ENCODE results near the gene KIF4A. TPM values are rescaled to one million over a fixed set of nuclear protein-coding genes. Genes with fewer than 3 reads are reported as not detected.

The KIF4A gene
- total and polyA plus RNA-seq, 5 donors from 2014 or later: 0.34 to 1.2 (median 0.47) TPM

DNA sequence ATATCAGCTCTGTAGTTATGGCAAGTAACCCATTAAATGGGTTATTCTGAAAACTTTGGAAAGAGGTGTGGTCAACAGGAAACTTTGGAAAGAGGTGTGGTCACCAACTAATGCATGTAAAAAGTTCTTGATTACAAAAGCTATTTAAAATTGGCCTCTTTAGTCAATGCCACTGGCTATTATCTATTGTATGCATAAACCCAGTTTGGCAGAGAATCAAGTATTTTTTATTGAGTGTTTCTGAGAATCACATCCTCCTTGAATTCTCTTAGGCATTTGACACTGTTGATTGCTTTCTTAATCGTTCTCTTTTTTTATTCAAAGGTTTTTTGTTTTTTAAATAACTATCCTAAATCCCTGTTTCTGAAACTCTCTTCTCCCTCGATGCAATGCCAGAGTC is 37.4 kb upstream of the KIF4A start:
- Mint-ChIP-seq H3K4me3 (no peak overlapping the region), H3K36me3 (no peaks in the 10 kb centered on the region), H3K27ac (no peak overlapping the region), H3K9me3 (peaks cover 0 to 4% (median 0%) of the 10 kb centered on the region in 7 donors), H3K4me1 (no peaks in the 10 kb centered on the region), H3K27me3 (no peaks in the 10 kb centered on the region)
- Histone ChIP-seq H3K27me3 (ENCODE audit: control insufficient read depth, insufficient read depth, low read length) (no peaks in the 10 kb centered on the region), H3K4me3 (ENCODE audit: low read depth, low read length) (no peak overlapping the region), H3K27ac (ENCODE audit: insufficient read depth, low read length, poor library complexity, severe bottlenecking) (no peak overlapping the region), H3K36me3 (ENCODE audit: control insufficient read depth, insufficient read depth, low read length) (no peaks in the 10 kb centered on the region), H3K4me1 (ENCODE audit: control insufficient read depth, insufficient read depth, low read length, poor library complexity, severe bottlenecking) (no peaks in the 10 kb centered on the region), H3K9me3 (ENCODE audit: control insufficient read depth in 2 of 2, low read length in 2 of 2) (no peaks in the 10 kb centered on the region)
- ATAC-seq (ENCODE audit: low read depth in 2 of 2) (no peak), DNase-seq (no peak)

DNA sequence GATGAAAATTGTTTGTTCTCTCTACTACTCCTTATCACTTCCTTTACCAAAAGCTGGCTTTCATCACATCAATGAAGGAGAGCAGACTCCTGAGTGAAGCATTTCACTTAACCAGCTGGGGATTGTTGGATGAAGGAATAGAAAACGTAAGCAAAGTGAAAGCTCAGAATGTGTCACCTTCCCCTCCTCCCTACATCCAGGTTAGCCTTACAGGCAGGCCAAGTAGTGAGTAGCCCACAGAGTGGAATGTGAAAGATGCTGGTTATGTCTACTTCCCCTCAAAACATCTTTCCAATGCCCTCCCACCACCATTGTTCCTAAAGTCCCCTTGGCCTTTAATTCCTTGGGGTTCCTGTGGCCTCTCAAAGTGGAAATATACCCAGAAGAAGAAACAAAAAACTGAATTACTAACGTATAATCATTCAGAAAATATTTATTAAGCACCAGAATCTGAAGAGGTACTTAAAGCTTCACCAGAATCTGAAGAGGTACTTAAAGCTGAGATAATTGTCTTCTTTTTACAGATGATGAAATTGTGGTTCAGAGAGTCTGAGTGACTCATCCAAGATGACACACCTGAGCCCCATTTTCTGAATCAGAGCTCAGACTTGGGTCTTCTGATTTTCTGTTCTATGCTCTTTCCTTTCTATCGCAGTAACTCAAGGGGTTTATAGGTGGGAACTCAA is 36.4 kb upstream of the KIF4A start:
- Mint-ChIP-seq H3K27me3 (no peaks in the 10 kb centered on the region), H3K36me3 (no peaks in the 10 kb centered on the region), H3K4me1 (no peaks in the 10 kb centered on the region), H3K27ac (no peak overlapping the region), H3K9me3 (peaks cover 0 to 2% (median 0%) of the 10 kb centered on the region in 7 donors), H3K4me3 (no peak overlapping the region)
- Histone ChIP-seq H3K27ac (ENCODE audit: insufficient read depth, low read length, poor library complexity, severe bottlenecking) (no peak overlapping the region), H3K27me3 (ENCODE audit: control insufficient read depth, insufficient read depth, low read length) (no peaks in the 10 kb centered on the region), H3K9me3 (ENCODE audit: control insufficient read depth in 2 of 2, low read length in 2 of 2) (no peaks in the 10 kb centered on the region), H3K36me3 (ENCODE audit: control insufficient read depth, insufficient read depth, low read length) (no peaks in the 10 kb centered on the region), H3K4me1 (ENCODE audit: control insufficient read depth, insufficient read depth, low read length, poor library complexity, severe bottlenecking) (no peaks in the 10 kb centered on the region), H3K4me3 (ENCODE audit: low read depth, low read length) (no peak overlapping the region)
- DNase-seq (no peak), ATAC-seq (ENCODE audit: low read depth in 2 of 2) (no peak)

DNA sequence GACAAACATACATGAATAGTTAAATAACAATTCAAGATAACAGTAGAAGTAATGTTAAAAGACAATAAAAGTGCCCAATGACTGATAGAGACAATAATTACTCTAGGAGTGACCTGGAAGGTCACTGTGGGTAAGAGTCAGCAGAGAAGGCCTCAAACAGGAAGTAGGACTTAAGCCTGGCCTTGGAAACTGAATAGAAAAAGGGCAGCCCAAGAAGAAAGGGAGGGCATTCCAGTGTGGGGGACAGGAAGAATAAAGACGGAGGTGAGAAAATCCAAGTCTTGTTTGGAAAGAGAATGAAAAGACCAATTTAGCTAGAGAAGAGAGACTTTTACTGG is 35.9 kb upstream of the KIF4A start:
- Histone ChIP-seq H3K36me3 (ENCODE audit: control insufficient read depth, insufficient read depth, low read length) (no peaks in the 10 kb centered on the region), H3K27ac (ENCODE audit: insufficient read depth, low read length, poor library complexity, severe bottlenecking) (no peak overlapping the region), H3K4me1 (ENCODE audit: control insufficient read depth, insufficient read depth, low read length, poor library complexity, severe bottlenecking) (no peaks in the 10 kb centered on the region), H3K9me3 (ENCODE audit: control insufficient read depth in 2 of 2, low read length in 2 of 2) (no peaks in the 10 kb centered on the region), H3K27me3 (ENCODE audit: control insufficient read depth, insufficient read depth, low read length) (no peaks in the 10 kb centered on the region), H3K4me3 (ENCODE audit: low read depth, low read length) (no peak overlapping the region)
- Mint-ChIP-seq H3K4me1 (no peaks in the 10 kb centered on the region), H3K36me3 (no peaks in the 10 kb centered on the region), H3K27me3 (no peaks in the 10 kb centered on the region), H3K4me3 (no peak overlapping the region), H3K27ac (no peak overlapping the region), H3K9me3 (peaks cover 0 to 2% (median 0%) of the 10 kb centered on the region in 7 donors)
- DNase-seq (no peak), ATAC-seq (ENCODE audit: low read depth in 2 of 2) (no peak)

DNA sequence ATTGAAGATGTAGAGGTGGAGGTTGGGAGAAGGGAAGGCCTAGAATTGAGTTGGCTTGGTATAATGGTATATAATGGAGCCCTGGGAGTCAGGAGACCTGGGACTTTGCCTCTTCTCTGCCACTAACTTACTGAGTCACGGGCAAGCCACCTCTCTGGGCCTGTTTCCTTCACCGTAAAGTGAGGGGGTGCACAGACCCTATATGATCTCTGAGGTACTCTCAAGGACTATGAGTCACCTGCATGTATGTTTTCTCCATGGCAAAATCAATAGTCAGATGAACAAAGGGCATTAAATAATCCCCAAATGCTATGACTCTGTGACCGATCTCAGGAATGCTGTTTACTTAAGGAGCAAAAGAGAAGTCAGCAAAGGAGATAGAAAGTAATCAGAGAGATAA is 35.0 kb upstream of the KIF4A start:
- Histone ChIP-seq H3K9me3 (ENCODE audit: control insufficient read depth in 2 of 2, low read length in 2 of 2) (no peaks in the 10 kb centered on the region), H3K27me3 (ENCODE audit: control insufficient read depth, insufficient read depth, low read length) (no peaks in the 10 kb centered on the region), H3K4me3 (ENCODE audit: low read depth, low read length) (no peak overlapping the region), H3K4me1 (ENCODE audit: control insufficient read depth, insufficient read depth, low read length, poor library complexity, severe bottlenecking) (no peaks in the 10 kb centered on the region), H3K36me3 (ENCODE audit: control insufficient read depth, insufficient read depth, low read length) (no peaks in the 10 kb centered on the region), H3K27ac (ENCODE audit: insufficient read depth, low read length, poor library complexity, severe bottlenecking) (no peak overlapping the region)
- DNase-seq (no peak), ATAC-seq (ENCODE audit: low read depth in 2 of 2) (no peak)
- H3K4me1 Mint-ChIP-seq: no peaks in the 10 kb centered on the region
- no peaks in the 10 kb centered on the region for H3K36me3 Mint-ChIP-seq
- no peak overlapping the region for H3K4me3 Mint-ChIP-seq
- H3K27me3 Mint-ChIP-seq: no peaks in the 10 kb centered on the region
- peaks cover 0 to 1% (median 0%) of the 10 kb centered on the region in 7 donors for H3K9me3 Mint-ChIP-seq
- H3K27ac Mint-ChIP-seq: no peak overlapping the region

DNA sequence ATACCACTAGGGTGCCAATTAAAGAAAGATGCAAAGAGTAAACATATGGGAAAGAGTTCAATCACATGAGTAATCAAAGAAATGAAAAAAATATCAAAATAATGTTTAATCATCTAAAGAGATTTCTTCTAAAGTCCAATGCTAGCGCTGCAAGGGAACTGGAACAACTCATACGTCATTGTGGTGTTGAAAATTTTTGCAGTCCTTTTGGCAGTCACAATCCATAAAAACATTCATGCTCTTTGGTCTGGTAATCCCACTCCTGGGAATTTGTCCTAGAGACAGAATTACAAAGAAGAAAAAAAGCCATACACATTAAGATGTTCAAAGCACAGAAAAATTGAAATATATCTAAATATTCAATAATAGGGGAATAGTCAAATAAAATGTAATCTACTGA is 34.5 kb upstream of the KIF4A start:
- no peaks in the 10 kb centered on the region for H3K27me3 Mint-ChIP-seq
- no peaks in the 10 kb centered on the region for H3K36me3 ChIP-seq (ENCODE audit: control insufficient read depth, insufficient read depth, low read length)
- H3K36me3 Mint-ChIP-seq: no peaks in the 10 kb centered on the region
- no peaks in the 10 kb centered on the region for H3K27me3 ChIP-seq (ENCODE audit: control insufficient read depth, insufficient read depth, low read length)
- H3K4me1 ChIP-seq (ENCODE audit: control insufficient read depth, insufficient read depth, low read length, poor library complexity, severe bottlenecking): no peaks in the 10 kb centered on the region
- no peak overlapping the region for H3K27ac Mint-ChIP-seq
- H3K4me1 Mint-ChIP-seq: no peaks in the 10 kb centered on the region
- peaks cover 0 to 1% (median 0%) of the 10 kb centered on the region in 7 donors for H3K9me3 Mint-ChIP-seq
- H3K27ac ChIP-seq (ENCODE audit: insufficient read depth, low read length, poor library complexity, severe bottlenecking): no peak overlapping the region
- H3K9me3 ChIP-seq (ENCODE audit: control insufficient read depth in 2 of 2, low read length in 2 of 2): no peaks in the 10 kb centered on the region
- no peak overlapping the region for H3K4me3 ChIP-seq (ENCODE audit: low read depth, low read length)
- no peak for ATAC-seq (ENCODE audit: low read depth in 2 of 2)
- no peak overlapping the region for H3K4me3 Mint-ChIP-seq
- no peak for DNase-seq

DNA sequence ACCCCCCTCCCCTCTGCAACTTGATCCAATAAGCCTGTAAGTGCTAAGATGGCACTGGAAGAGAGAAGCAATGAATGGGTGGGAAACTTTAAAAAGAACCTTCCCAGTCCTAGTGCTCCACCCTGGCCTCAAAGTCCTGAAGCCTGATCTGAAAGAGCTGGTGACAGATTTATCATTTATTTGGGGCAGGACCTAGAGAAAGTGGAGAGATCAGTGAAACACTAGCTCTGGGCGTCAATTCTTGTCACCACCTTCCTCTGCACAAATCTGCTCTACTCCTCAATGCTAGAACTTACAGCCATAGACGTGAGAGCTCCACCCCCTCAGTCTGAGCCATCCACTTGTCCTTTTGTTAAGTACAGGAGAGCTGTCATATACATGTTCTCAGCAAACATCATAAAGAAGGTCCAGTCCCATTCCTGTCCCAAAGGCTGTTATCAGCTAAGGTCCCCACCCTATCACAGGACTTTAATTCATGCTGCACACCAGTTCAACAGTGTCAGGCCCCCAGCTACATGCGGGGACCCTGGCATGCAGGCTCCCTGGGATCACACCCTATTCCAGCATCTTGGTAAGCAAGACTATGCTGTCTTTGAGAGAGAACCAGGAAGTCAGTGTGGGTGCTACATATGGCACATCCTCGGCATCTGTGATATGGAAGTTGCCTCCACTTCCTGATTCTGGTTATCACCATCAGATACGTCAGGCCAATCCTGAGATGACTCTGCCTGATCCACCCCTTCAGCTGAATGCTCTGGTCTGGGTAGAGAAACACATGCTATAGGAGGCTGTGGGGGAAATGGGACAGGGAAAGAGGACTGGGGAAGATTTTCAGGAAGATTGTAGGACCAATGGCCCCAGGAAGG is 32.2 kb upstream of the KIF4A start:
- no peaks in the 10 kb centered on the region for H3K4me1 ChIP-seq (ENCODE audit: control insufficient read depth, insufficient read depth, low read length, poor library complexity, severe bottlenecking)
- H3K4me3 ChIP-seq (ENCODE audit: low read depth, low read length): no peak overlapping the region
- no peak overlapping the region for H3K27ac ChIP-seq (ENCODE audit: insufficient read depth, low read length, poor library complexity, severe bottlenecking)
- H3K4me1 Mint-ChIP-seq: no peaks in the 10 kb centered on the region
- H3K4me3 Mint-ChIP-seq: no peak overlapping the region
- no peaks in the 10 kb centered on the region for H3K27me3 ChIP-seq (ENCODE audit: control insufficient read depth, insufficient read depth, low read length)
- ATAC-seq (ENCODE audit: low read depth in 2 of 2): no peak
- H3K36me3 ChIP-seq (ENCODE audit: control insufficient read depth, insufficient read depth, low read length): no peaks in the 10 kb centered on the region
- no peaks in the 10 kb centered on the region for H3K9me3 ChIP-seq (ENCODE audit: control insufficient read depth in 2 of 2, low read length in 2 of 2)
- no peak overlapping the region for H3K27ac Mint-ChIP-seq
- DNase-seq: no peak
- no peaks in the 10 kb centered on the region for H3K27me3 Mint-ChIP-seq
- H3K9me3 Mint-ChIP-seq: peaks cover 0 to 1% (median 0%) of the 10 kb centered on the region in 7 donors
- H3K36me3 Mint-ChIP-seq: no peaks in the 10 kb centered on the region

DNA sequence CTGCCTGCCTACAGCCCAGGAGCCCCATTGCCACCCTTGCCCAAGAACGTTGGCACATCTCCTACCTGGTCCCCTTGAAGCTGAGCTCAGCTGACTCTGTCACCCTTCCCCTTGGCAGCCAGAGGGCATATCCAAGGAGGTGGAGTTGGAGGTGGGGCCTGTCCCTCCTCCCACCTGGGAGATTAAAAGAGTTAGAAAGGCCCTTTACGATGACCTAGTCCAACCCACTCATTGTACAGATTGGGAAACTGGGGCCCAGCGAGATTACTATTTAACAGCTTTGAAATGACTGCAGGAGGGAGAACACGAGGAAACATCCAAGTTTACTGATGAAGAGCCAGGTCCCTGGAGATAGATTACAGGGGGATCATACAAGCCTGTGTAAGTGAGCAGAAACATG is 29.8 kb upstream of the KIF4A start, which contains the start of gene P2RY4:
TSS of gene P2RY4 (minus strand) at position 101 of the 400 bp plus-strand sequence. CDS start 580 bp downstream, outside the sequence.
- Mint-ChIP-seq H3K36me3 (no peaks in the 10 kb centered on the region), H3K4me3 (no peak within 1 kb of the TSS), H3K4me1 (no peaks in the 10 kb centered on the region), H3K9me3 (peaks cover 0 to 1% (median 0%) of the 10 kb centered on the region in 7 donors), H3K27me3 (no peaks in the 10 kb centered on the region), H3K27ac (no peak within 1 kb of the TSS)
- Histone ChIP-seq H3K9me3 (ENCODE audit: control insufficient read depth in 2 of 2, low read length in 2 of 2) (no peaks in the 10 kb centered on the region), H3K4me1 (ENCODE audit: control insufficient read depth, insufficient read depth, low read length, poor library complexity, severe bottlenecking) (no peaks in the 10 kb centered on the region), H3K36me3 (ENCODE audit: control insufficient read depth, insufficient read depth, low read length) (no peaks in the 10 kb centered on the region), H3K27ac (ENCODE audit: insufficient read depth, low read length, poor library complexity, severe bottlenecking) (no peak within 1 kb of the TSS), H3K27me3 (ENCODE audit: control insufficient read depth, insufficient read depth, low read length) (no peaks in the 10 kb centered on the region), H3K4me3 (ENCODE audit: low read depth, low read length) (no peak within 1 kb of the TSS)
- ATAC-seq (ENCODE audit: low read depth in 2 of 2) (no peak), DNase-seq (no peak)
